ENCODE data around the gene PIK3R6.

GRCh38 chr17:8856869-8857575, 10.5 kb downstream of the PIK3R6 start:
- TF ChIP-seq CTCF (conservative IDR thresholded peaks at IDR 0.05; ENCODE audit: low read length): no peak
- TF ChIP-seq EZH2phosphoT487 (IDR thresholded peaks at IDR 0.05; ENCODE audit: borderline replicate concordance): no peak
